ENCODE measurements around the gene TSEN15.
A peak's percentile ranks its signal among the peaks of the same experiment; 100 is the strongest.

The TSEN15 gene

DNA sequence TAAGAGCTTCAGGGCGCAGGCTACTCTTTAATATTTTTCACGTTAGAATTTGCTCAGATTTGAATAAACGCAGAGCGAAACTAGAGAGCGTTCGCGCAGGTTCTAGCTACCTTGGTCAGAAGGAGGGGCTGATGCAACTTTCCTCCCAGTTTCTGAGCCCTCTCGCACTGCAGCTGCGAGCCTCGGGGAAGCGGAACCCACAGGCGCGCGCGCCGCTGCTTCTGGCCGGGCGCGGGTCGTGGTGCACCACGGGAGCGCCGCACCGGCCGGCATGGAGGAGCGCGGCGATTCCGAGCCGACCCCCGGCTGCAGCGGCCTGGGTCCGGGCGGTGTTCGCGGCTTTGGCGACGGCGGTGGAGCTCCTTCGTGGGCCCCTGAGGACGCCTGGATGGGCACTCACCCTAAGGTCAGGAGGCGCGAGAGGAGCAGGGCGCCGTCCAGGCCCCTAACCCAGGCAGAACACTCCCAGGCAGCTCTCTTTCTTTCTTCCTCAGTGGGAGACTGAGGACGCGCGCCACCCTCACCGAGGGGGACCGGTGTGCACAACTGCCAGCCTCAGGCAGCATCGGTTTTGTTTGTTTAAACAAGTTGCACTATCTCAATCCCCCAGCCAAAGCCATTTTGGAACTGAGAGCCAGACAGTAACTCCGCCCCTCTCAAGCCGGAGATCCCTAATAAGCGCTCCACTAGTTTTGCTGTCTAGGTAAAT lies at the start of gene TSEN15:
Gene TSEN15, plus strand, starts transcription at position 246 of the 709 bp plus-strand sequence. Its CDS starts 26 bp downstream, at position 272.
- peak; percentile 41 to 62 for DNase-seq (ENCODE audit: low read depth in 2 of 2)

DNA sequence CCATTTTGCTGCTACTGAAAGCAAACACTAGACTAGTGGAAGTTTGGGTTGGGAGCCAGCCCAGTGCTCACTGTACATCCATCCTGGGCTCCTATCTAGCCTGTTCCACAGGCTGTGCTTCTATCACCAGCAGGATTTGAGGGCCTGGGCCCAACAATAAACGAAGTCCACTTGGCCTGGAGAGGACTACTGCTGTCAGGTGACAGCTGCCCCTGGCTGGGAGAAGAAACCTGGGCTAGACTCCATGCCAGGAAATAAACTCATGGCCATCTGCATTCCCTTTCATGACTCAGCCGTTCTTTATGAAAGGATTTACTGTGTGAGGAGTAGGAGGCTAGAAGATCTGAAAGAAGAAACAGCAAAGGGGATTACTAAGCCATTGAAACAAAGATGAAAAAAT lies 49.5 kb upstream of the TSEN15 start:
- DNase-seq (ENCODE audit: low read depth in 2 of 2), result no peak

DNA sequence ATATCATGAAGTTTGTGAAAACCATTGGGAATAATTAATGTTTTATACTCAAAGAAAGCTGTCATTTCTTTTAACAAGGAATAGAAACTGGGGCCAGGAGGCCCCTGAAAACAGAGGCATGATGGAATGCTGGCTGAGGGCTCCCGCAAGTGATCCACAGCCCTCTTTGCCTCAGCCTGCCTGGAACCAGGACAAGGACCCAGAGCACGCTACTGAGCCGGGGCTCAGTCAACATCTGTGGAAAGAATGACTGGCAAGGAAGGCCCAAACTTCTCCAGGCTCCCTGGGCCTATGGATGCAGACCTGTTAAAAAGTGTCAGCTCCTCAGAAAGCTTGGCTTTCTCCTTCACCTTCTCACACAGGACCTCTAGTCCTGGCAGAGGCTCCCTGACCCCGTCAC lies 46.6 kb upstream of the TSEN15 start:
- no peak for DNase-seq (ENCODE audit: low read depth in 2 of 2)

DNA sequence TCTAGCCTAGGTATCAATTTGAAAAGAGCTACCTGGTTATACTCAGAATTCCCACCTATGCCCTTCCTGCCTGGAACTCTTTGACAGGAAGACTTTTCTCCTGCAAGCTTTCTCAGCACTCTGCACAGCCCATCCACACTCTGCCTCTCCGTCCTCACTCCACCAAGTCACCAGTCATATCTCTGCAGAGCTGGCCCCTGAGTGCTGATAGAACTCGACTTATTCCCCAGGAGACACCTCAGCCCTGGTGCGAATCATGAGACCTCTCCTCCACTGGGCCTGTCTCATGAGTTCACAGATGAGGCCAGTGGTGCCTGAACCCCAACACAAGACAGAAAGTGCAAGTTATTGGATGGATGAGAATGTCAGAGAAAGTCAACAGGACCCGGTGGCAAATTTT lies 46.0 kb upstream of the TSEN15 start:
- no peak for DNase-seq (ENCODE audit: low read depth in 2 of 2)

DNA sequence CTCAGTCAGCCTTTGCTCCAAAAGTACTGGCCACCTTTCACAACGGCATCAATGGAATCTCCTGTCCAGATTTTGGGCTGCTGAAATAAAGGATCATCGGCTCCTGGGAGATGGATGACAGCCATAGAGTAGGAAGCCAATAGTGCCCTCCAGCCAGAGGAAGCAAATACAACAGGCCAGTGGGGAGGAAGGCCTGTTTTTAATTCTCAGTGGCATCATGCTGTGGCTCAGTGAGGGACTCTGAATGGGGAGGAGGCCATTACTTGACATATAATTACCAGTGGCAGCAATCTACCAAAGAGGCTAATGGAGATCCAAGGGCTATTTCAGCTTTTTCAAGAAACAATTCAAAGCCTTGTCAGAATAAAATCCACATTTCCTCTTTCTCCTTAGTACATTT lies 40.7 kb upstream of the TSEN15 start:
- no peak for DNase-seq (ENCODE audit: low read depth in 2 of 2)

DNA sequence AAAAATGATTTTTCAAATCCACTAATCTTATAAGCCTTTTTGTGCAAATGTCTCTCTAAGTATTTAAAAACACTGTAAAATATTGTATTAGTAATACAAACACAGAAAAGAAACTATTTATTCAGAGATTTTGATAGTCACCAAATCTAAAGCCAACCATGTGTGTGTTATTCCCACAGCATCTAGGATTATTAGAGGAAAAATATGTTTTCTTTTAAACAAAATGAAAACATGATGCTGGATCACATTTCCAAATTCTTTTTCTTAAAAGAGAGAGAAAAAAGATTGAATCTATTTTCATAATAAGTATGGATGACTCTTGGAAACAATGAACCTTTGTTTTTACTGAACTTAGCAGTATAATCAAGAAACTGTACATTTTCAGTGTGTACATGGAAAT lies 39.3 kb upstream of the TSEN15 start:
- DNase-seq (ENCODE audit: low read depth in 2 of 2), result no peak

- no peak for DNase-seq (ENCODE audit: low read depth in 2 of 2)
These were observed 37.3 kb upstream of the TSEN15 start for GRCh38 chr1:184014271-184014670.

GRCh38 chr1:184016169-184016568 lies 35.4 kb upstream of the TSEN15 start:
- DNase-seq (ENCODE audit: low read depth in 2 of 2), result no peak

DNA sequence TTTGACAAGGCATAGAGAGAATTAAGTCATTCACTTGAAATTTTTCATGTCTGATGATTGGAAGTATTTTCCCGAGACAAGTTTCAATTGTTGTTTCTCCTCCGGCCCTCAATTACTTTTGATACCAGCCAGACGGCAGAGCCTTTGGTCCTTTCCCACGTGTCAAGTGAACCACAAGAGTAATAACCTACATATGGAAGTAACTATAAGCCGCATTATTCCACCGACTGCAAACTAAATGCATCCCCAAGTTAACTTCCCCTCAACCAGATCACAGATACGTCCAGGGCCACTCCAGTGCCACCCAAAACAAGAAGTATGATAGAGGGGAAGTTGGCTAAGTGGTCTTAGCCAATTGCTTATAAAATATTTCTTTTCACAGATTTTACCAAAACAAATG lies 34.2 kb upstream of the TSEN15 start:
- DNase-seq (ENCODE audit: low read depth in 2 of 2), result no peak

DNA sequence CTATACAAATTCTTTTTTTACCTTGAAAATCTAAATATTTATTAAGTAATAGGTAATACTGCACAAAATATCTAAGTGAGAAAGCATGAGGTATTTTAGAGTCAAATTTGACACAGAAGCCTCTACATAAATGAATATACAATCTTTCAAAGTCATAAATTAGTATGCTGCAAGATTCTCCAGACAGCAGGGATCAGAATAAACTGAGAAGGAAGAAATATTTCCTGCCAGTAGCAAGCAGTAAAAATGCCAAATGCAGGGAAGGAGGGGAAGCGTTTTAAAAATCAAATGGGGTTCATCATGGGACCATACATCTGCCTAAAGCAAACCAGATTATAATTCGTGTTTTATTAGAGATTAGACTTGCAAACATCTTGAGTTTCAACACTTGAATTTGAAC lies 32.9 kb upstream of the TSEN15 start:
- DNase-seq (ENCODE audit: low read depth in 2 of 2), result no peak

DNA sequence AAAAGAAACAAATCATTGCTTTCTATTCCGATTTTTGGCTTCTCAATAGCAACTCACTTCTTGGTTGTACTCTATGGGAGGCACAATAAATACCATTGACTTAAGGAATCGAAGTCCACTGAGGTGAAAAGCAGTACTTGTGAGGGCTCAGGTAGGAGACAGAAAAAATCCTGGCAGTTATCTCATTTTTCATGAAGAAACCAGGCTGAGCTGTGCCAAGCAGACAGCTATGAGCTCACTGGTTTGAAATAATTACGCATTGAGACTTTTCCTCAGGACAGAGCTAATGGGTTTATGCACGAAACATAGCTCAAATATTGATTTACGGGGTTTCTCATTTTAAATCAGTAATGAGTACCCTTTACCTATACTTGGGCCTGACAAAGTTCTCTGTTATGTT lies 32.5 kb upstream of the TSEN15 start:
- DNase-seq (ENCODE audit: low read depth in 2 of 2), result no peak

GRCh38 chr1:184019506-184019905 lies 32.0 kb upstream of the TSEN15 start:
- no peak for DNase-seq (ENCODE audit: low read depth in 2 of 2)

- no peak for DNase-seq (ENCODE audit: low read depth in 2 of 2)
These were observed 31.2 kb upstream of the TSEN15 start for GRCh38 chr1:184020328-184020727.

DNA sequence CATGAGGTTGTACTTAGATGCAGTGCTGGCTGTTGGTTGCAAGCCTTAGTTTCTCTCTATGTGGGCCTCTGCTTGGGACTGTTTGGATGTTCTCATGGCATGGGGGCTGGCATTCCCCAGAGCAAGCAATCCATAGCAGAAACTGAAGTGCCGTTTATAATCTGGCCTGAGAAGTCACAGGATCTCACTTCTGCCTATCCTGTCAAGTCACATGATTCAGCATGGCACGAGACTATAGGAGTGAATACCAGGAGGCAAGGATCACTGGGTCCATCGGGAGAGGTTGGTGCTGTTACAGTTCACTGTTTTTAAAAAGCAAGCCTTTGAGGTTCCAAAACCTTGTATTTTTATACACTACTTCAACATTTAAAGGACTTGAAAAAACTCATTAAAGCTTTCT lies 30.7 kb upstream of the TSEN15 start:
- DNase-seq (ENCODE audit: low read depth in 2 of 2), result no peak

GRCh38 chr1:184021728-184022127 lies 29.8 kb upstream of the TSEN15 start:
- no peak for DNase-seq (ENCODE audit: low read depth in 2 of 2)

DNA sequence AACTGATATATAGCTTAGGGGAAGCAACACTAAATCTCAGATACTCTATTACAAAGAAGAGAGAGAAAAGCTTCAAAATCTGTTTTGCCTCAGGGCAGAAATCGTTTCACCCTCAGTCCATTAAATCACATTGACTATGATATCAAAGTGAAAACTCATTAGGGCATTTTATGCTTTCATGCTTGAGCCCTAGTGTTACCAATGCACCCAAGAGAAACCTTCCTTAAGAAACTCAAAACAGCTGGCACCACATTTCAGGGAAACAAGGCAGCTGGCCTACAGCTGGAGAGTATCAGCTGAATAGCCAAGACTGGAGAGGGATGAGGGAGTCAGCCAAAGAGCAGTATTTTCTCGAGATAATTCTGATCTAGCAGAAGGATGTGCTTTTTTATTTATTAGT lies 28.9 kb upstream of the TSEN15 start:
- no peak for DNase-seq (ENCODE audit: low read depth in 2 of 2)

DNA sequence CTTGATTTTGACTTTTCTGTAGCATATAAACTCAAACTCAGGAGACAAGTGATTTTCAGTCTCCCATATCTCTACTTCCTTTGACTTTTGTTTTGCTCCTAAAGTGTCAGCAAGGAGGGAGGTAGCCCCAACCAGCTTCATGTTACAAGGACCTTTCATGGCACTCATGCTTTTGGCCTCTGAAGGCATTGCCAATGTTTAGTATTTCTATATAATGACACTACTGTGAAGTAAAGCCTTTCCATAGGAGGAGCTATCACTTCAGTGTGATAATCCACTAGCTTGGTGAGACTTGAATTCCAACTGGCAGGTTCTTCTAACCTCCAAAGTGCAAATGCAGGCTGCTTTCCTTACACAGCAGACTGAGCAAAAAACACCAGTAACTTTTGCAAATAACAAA lies 28.4 kb upstream of the TSEN15 start:
- no peak for DNase-seq (ENCODE audit: low read depth in 2 of 2)

- DNase-seq (ENCODE audit: low read depth in 2 of 2), result no peak
These were observed 26.3 kb upstream of the TSEN15 start for GRCh38 chr1:184025242-184025675.

- no peak for DNase-seq (ENCODE audit: low read depth in 2 of 2)
These were observed 23.5 kb upstream of the TSEN15 start for GRCh38 chr1:184027826-184028695.

- no peak for DNase-seq (ENCODE audit: low read depth in 2 of 2)
These were observed 22.5 kb upstream of the TSEN15 start for GRCh38 chr1:184028854-184029623.

DNA sequence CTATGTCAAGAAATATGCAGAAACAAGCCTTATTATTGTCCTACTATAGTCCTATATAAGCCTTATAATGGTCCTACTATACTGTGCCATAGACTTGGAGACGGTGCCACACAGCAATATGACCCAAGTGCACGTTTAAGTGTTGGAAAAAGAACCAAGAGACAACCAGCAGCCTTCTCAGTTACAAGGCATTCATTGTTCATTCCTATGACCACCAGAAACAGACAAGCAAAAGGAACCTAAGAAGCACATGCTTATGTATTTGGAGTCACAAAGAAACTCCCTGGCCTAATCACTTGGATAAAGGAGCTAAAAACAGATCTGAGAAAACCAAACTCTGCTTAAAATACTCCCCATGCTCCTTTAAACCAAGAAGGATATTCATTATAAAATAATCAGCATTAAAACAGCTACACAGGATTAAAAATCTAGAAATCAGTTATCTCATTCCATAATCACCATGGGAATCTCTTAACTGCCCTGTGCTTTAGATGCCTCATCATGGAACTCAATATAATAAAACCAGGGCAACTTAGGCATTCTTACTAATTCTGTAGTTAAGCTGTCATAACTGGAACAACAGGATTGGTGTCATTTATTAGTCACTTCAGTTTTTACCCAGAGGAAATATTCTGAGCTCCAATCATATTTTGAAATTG lies 21.0 kb upstream of the TSEN15 start:
- no peak for DNase-seq (ENCODE audit: low read depth in 2 of 2)

- no peak for DNase-seq (ENCODE audit: low read depth in 2 of 2)
These were observed 20.5 kb upstream of the TSEN15 start for GRCh38 chr1:184031092-184031408.

Data from stimulated activated CD4-positive, alpha-beta T cell treated with anti-CD3 and anti-CD28 coated beads, Interleukin-1b, Interleukin-23, amount 100 ng/mL, for 1 hour (primary cell).